Mesothelial cell of epicardium (in vitro differentiated cells): ENCODE data around the gene FBXO5. TPM values are rescaled to one million over a fixed set of nuclear protein-coding genes. Genes with fewer than 3 reads are reported as not detected.
"Not testable (repeated sequence)": the region's sequence is repeated elsewhere in the genome, so short reads cannot be mapped to it uniquely, and the experiment has no call there.

Experiments
- DNase-seq, 2 experiments: peaks; one replicate each; pipeline ENCODE4 v3.0.0; 2021; ENCODE audit warnings: low spot score in 2 of 2; ENCODE audit not compliant: unreplicated experiment in 2 of 2
- H3K27ac Mint-ChIP-seq: 2 replicates; pipeline ENCODE4 v1.8.0; 2021; ENCODE audit warnings: mixed read lengths
- H3K27me3 Mint-ChIP-seq: 2 replicates; pipeline ENCODE4 v1.8.0; 2021; ENCODE audit warnings: low read depth, mixed read lengths
- H3K36me3 Mint-ChIP-seq: 2 replicates; pipeline ENCODE4 v1.8.0; 2021; ENCODE audit warnings: mixed read lengths
- H3K4me1 Mint-ChIP-seq: 2 replicates; pipeline ENCODE4 v1.8.0; 2021; ENCODE audit warnings: mixed read lengths
- H3K4me3 Mint-ChIP-seq: 2 replicates; pipeline ENCODE4 v1.8.0; 2021; ENCODE audit warnings: mild to moderate bottlenecking, moderate library complexity, mixed read lengths
- H3K9me3 Mint-ChIP-seq: 2 replicates; pipeline ENCODE4 v1.8.0; 2021; ENCODE audit warnings: mixed read lengths
- CTCF ChIP-seq: fragments of 200-600 bp; sonication (generic); IDR thresholded peaks from one replicate; pipeline ENCODE4 v1.5.0; 2021; ENCODE audit warnings: antibody characterized with exemption; ENCODE audit not compliant: unreplicated experiment
- total RNA-seq: library from RNA; stranded (reverse); gene quantifications from 3 replicates; pipeline ENCODE4 v1.2.1, GENCODE V29; 2021

Gene FBXO5
- total RNA-seq, 1 donor from 2014 or later: 17.1 TPM

GRCh38 chr6:152975204-152975915 lies 7.5 kb downstream of the FBXO5 start:
- no peak for DNase-seq
- peaks cover 7% of the 10 kb centered on the region for H3K4me1 Mint-ChIP-seq
- no peaks in the 10 kb centered on the region for H3K27me3 Mint-ChIP-seq
- H3K4me3 Mint-ChIP-seq: no peak overlapping the region
- peaks cover 39% of the 10 kb centered on the region for H3K36me3 Mint-ChIP-seq
- peaks cover 7% of the 10 kb centered on the region for H3K9me3 Mint-ChIP-seq
- no peak for TF ChIP-seq CTCF
- no peak overlapping the region for H3K27ac Mint-ChIP-seq

GRCh38 chr6:152973916-152974315 lies 8.9 kb downstream of the FBXO5 start:
- H3K27ac Mint-ChIP-seq: no peak overlapping the region
- H3K27me3 Mint-ChIP-seq: no peaks in the 10 kb centered on the region
- peaks cover 20% of the 10 kb centered on the region for H3K9me3 Mint-ChIP-seq
- H3K36me3 Mint-ChIP-seq: peaks cover 54% of the 10 kb centered on the region
- H3K4me3 Mint-ChIP-seq: no peak overlapping the region
- DNase-seq: no peak
- H3K4me1 Mint-ChIP-seq: no peaks in the 10 kb centered on the region
- TF ChIP-seq CTCF: no peak

- no peak for TF ChIP-seq CTCF
- H3K4me1 Mint-ChIP-seq: no peaks in the 10 kb centered on the region
- H3K4me3 Mint-ChIP-seq: no peak overlapping the region
- no peak for DNase-seq
- H3K27ac Mint-ChIP-seq: no peak overlapping the region
- H3K9me3 Mint-ChIP-seq: peaks cover 50% of the 10 kb centered on the region
- peaks cover 50% of the 10 kb centered on the region for H3K36me3 Mint-ChIP-seq
- no peaks in the 10 kb centered on the region for H3K27me3 Mint-ChIP-seq
Observed at GRCh38 chr6:152969688-152970418, 13.0 kb downstream of the FBXO5 start.

DNA sequence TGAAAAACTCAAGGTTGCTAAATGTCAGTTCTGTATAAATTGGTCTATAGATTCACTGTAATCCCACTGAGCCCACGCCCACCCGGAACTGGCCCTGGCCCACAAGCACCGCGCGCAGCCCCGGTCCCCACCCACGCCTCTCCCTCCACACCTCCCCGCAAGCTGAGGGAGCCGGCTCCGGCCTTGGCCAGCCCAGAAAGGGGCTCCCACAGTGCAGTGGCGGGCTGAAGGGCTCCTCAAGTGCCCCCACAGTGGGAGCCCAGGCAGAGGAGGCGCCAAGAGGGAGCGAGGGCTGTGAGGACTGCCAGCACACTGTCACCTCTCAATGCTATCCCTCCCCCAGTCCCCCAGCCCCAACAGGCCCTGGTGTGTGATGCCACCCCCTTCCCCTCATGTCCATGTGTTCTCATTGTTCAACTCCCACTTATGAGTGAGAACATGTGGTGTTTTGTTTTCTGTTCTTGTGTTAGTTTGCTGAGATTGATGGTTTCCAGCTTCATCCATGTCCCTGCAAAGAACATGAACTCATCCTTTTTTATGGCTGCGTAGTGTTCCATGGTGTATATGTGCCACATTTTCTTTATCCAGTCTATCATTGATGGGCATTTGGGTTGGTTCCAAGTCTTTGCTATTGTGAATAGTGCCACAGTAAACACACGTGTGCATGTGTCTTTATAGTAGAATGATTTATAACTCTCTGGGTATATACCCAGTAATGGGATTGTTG lies 16.5 kb downstream of the FBXO5 start:
- not testable (repeated sequence) for DNase-seq, H3K4me3 Mint-ChIP-seq, H3K27ac Mint-ChIP-seq, H3K27me3 Mint-ChIP-seq, H3K4me1 Mint-ChIP-seq
- Mint-ChIP-seq H3K36me3 (peaks cover 23% of the 10 kb centered on the region), H3K9me3 (peaks cover 48% of the 10 kb centered on the region)

DNA sequence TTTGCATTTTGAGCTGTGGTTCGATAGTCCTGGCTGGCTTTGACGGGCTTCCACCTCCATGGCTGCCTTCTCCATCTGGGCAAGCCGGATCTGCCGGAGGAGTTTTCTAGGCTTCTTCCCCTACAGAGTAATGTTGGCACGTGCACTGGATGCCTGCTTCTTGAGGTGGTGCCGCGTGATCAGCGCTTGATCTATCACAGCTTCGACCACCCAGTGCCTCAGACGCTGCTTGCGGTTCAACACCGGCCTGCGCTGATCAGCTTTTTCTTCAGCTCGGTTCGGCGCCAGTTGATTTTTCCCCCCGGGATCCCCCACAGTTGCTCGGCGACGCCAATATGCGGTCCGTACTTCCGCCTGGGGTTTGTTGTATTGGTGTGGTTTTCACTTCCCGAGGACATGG lies 23.5 kb downstream of the FBXO5 start:
- Mint-ChIP-seq H3K27me3 (peaks cover 2% of the 10 kb centered on the region), H3K4me3 (no peak overlapping the region)

More for the DNA sequence above, 23.5 kb downstream of the FBXO5 start:
- no peak for TF ChIP-seq CTCF
- DNase-seq: no peak
- Mint-ChIP-seq H3K36me3 (no peaks in the 10 kb centered on the region), H3K27ac (no peak overlapping the region), H3K4me1 (no peaks in the 10 kb centered on the region), H3K9me3 (peaks cover 4% of the 10 kb centered on the region)
